T-helper 1 cell treated with Interleukin-12 subunit alpha and Interleukin-12 subunit beta and Interleukin-4 antibody, amounts not matched to agents 30 μg/mL and 1 μg/mL, for 36 hours (primary cell): Measurements from ENCODE around the gene POLR2H.

Experiments used
- H3K27ac Mint-ChIP-seq: one replicate; pipeline ENCODE4 v1.8.0; 2021; ENCODE audit warnings: mild to moderate bottlenecking, mixed read lengths
- H3K27me3 Mint-ChIP-seq: one replicate; pipeline ENCODE4 v1.8.0; 2021; ENCODE audit warnings: low read depth, mixed read lengths
- H3K36me3 Mint-ChIP-seq: one replicate; pipeline ENCODE4 v1.8.0; 2021; ENCODE audit warnings: low read depth, mixed read lengths
- H3K4me1 Mint-ChIP-seq: one replicate; pipeline ENCODE4 v1.8.0; 2021; ENCODE audit warnings: low read depth, mixed read lengths
- H3K4me3 Mint-ChIP-seq: one replicate; pipeline ENCODE4 v1.8.0; 2021; ENCODE audit warnings: mild to moderate bottlenecking, moderate library complexity, mixed read lengths
- H3K9me3 Mint-ChIP-seq: one replicate; pipeline ENCODE4 v1.8.0; 2021; ENCODE audit warnings: mixed read lengths

The POLR2H gene

DNA sequence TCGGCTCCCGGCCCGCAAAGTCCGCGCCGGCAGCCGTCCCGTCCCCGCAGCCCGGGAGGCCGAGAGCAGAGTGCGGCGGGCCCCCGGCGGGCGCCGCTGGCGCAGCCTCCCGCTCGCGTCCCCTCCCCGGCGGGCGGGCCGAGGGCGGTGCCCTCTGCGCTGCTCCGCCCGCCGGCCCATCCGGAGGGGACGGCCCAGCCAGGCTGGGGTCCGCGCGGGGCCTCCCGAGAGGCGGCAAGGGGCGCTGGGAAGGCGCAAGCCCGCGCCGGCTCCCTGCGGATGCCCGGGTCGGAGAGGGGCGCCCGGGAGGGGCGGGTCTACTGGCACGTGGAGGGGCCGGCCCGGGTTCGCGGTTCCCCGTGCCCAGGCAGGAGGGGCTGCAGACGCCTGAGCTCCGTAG lies at the start of gene POLR2H, which contains the start of gene CLCN2:
POLR2H (plus strand) TSS at position 179 of the 400 bp plus-strand sequence. CDS start 1,783 bp downstream, outside the sequence.
CLCN2 (minus strand) TSS at position 74 of the 400 bp plus-strand sequence. CDS start 126 bp downstream, outside the sequence.
- peak within 1 kb of the TSS; percentile 94 for H3K27ac Mint-ChIP-seq
- H3K9me3 Mint-ChIP-seq: no peaks in the 10 kb centered on the region
- peaks cover 20% of the 10 kb centered on the region for H3K4me1 Mint-ChIP-seq
- peak within 1 kb of the TSS; percentile 94 for H3K4me3 Mint-ChIP-seq
- peaks cover 9% of the 10 kb centered on the region for H3K27me3 Mint-ChIP-seq
- H3K36me3 Mint-ChIP-seq: peaks cover 18% of the 10 kb centered on the region

DNA sequence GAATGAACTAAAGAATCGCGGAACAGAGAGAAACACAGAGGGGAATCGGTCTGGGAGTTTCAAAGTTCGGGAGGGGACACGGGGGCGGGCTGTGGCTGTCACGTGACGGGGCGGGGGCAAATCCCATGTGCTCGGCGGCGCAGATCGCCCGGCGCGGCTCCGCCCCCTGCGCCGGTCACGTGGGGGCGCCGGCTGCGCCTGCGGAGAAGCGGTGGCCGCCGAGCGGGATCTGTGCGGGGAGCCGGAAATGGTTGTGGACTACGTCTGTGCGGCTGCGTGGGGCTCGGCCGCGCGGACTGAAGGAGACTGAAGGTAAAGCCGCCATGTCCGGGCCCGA lies 47.2 kb upstream of the POLR2H start, which contains the start of gene EIF4G1:
EIF4G1 (plus strand) TSS at position 244 of the 337 bp plus-strand sequence. CDS start 1,191 bp downstream, outside the sequence.
- Mint-ChIP-seq H3K4me1 (peaks cover 24% of the 10 kb centered on the region), H3K27me3 (no peaks in the 10 kb centered on the region), H3K9me3 (no peaks in the 10 kb centered on the region), H3K4me3 (peak within 1 kb of the TSS; percentile 88), H3K36me3 (peaks cover 21% of the 10 kb centered on the region), H3K27ac (peak within 1 kb of the TSS; percentile 83)

DNA sequence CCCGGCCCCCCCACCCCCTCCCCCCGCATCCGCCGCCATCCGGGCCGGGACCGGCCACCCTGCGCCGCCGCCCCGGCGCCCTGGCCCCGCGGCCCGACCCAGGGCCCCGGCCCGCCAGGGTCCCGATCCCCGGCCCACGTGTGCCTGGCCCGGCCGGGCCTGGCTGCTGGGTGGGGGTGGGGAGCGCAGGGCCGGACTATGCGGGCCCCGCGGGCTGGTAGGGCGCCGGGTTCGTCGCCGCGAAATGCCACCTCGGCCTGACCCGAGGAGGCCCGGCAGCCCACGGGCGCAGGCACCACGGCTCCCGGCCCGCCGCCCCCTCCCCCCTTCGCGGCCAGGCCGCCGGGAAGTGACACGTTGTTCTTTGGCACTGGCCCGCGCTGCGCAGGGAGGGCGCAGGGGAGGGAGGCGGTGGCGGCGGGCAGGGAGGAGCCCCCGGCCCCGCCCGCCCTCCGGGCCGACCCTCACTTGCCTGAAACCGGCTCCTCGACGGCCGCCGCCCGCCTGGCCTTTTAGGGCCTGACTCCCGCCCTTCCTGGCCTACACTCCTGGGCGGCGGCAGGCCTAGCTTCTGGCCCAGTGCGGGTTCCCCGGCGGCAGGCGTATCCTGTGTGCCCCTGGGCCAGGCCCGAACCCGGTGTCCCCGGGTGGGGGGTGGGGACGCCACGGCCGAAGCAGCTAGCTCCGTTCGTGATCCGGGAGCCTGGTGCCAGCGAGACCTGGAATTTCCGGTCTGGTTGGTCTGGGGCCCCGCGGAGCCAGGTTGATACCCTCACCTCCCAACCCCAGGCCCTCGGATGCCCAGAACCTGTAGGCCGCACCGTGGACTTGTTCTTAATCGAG lies 46.6 kb upstream of the POLR2H start:
- H3K36me3 Mint-ChIP-seq: peaks cover 20% of the 10 kb centered on the region
- no peaks in the 10 kb centered on the region for H3K9me3 Mint-ChIP-seq
- H3K27ac Mint-ChIP-seq: peak overlapping the region; percentile 83
- H3K4me3 Mint-ChIP-seq: peak overlapping the region; percentile 88
- no peaks in the 10 kb centered on the region for H3K27me3 Mint-ChIP-seq
- peaks cover 26% of the 10 kb centered on the region for H3K4me1 Mint-ChIP-seq

DNA sequence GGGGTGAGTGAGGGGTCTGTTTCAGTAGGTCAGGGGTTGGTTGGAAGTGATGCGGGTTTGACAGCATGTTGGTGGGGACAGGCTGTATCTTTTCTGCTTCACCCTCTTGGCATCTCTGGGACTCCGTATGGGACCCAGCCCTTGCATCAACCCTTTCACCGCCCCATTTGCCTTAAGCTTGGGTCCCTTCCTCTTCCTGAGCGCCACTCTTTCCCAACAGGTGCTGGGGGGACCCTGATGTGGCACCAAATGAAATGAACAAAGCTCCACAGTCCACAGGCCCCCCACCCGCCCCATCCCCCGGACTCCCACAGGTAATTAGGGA lies 46.0 kb upstream of the POLR2H start:
- peaks cover 26% of the 10 kb centered on the region for H3K4me1 Mint-ChIP-seq
- H3K4me3 Mint-ChIP-seq: peak overlapping the region; percentile 85
- peaks cover 18% of the 10 kb centered on the region for H3K36me3 Mint-ChIP-seq
- H3K27ac Mint-ChIP-seq: peak overlapping the region; percentile 83
- no peaks in the 10 kb centered on the region for H3K9me3 Mint-ChIP-seq
- no peaks in the 10 kb centered on the region for H3K27me3 Mint-ChIP-seq

DNA sequence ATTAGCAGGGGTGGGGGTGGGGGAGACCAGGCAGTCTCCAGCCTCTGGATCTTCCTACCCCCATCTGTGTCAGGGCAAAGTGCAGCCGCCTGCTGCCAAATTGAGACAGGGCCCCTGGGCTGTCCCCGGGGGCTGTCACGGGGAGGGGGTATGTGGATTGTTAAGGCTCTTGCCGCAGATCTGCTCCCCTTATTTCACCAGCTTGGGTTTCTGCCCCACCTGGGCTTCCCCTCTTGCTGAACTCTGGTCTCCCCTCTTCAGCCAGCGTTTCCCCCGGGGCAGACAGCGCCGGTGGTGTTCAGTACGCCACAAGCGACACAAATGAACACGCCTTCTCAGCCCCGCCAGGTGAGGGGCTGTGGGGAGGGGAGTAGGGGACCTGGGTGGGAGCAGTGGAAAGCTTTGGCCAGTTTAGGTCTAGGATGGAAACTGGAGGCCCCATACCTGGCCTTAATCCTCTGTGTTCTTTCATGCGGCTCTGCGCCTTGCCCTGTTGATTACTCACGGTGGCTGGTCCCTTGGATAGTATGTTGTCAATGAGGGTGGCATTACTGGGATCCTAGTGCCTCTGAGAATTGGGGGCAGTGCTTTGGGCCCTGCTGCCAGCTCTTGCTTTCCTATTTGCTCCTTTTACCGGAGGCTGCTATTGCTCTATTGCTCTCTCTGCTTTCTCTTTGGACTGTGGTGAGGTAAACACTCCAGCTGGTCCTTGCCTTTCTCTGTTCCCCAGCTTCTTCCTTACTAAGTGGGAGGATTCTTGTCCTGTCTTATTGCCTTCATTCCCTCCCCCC lies 45.4 kb upstream of the POLR2H start:
- Mint-ChIP-seq H3K4me3 (peak overlapping the region; percentile 85), H3K9me3 (no peaks in the 10 kb centered on the region), H3K4me1 (peaks cover 26% of the 10 kb centered on the region), H3K27me3 (no peaks in the 10 kb centered on the region), H3K27ac (peak overlapping the region; percentile 83), H3K36me3 (peaks cover 23% of the 10 kb centered on the region)

DNA sequence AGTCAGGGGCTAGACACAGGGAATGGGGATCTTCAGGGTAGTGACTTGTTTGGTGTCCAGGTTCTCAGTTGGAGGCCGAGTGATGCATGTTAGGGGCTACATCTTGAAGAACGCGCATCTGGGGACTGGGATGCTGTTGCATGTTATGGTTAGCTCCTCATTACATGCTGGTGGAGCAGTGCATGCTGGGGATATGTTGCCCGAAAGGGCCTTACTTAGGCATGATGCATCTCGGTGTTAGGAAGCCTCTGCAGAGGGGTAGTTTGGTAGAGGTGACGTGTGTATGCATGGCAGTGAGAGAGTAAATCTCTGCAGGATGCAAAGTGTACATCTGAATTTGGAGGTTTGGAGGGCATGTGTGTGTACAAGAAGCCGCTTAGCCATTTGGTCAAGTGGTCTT lies 44.7 kb upstream of the POLR2H start:
- no peaks in the 10 kb centered on the region for H3K9me3 Mint-ChIP-seq
- H3K36me3 Mint-ChIP-seq: peaks cover 31% of the 10 kb centered on the region
- H3K27me3 Mint-ChIP-seq: no peaks in the 10 kb centered on the region
- peak overlapping the region; percentile 85 for H3K4me3 Mint-ChIP-seq
- H3K4me1 Mint-ChIP-seq: peaks cover 26% of the 10 kb centered on the region
- H3K27ac Mint-ChIP-seq: peak overlapping the region; percentile 83

DNA sequence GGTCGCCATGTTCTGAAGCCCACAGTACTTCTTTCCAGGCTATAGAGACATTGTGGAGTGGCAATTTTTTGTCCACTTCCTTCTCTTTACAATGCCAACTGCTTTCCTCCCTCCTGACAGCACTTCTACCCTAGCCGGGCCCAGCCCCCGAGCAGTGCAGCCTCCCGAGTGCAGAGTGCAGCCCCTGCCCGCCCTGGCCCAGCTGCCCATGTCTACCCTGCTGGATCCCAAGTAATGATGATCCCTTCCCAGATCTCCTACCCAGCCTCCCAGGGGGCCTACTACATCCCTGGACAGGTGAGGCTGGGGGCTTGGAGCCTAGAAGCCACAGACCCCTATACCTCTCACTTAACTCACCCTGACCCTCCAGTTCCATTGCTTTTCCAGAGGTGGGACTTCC lies 44.3 kb upstream of the POLR2H start:
- Mint-ChIP-seq H3K27ac (peak overlapping the region; percentile 62), H3K4me3 (peak overlapping the region; percentile 30), H3K4me1 (peaks cover 26% of the 10 kb centered on the region), H3K9me3 (no peaks in the 10 kb centered on the region), H3K27me3 (no peaks in the 10 kb centered on the region), H3K36me3 (peaks cover 31% of the 10 kb centered on the region)

DNA sequence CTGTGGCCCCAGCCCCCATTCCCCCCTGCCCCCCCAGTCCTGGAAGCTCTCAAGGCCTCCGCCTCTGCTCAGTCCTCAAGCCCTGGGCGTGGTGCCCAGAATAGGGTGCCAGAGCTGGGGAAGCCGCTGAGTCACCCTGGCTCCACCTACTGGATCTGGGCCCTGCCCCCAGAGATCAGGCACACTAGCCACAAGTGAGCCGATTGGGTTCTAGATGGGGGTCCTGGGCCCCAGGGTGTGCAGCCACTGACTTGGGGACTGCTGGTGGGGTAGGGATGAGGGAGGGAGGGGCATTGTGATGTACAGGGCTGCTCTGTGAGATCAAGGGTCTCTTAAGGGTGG lies 41.4 kb upstream of the POLR2H start:
- H3K4me3 Mint-ChIP-seq: no peak overlapping the region
- no peaks in the 10 kb centered on the region for H3K27me3 Mint-ChIP-seq
- H3K9me3 Mint-ChIP-seq: no peaks in the 10 kb centered on the region
- no peak overlapping the region for H3K27ac Mint-ChIP-seq
- peaks cover 25% of the 10 kb centered on the region for H3K4me1 Mint-ChIP-seq
- H3K36me3 Mint-ChIP-seq: peaks cover 53% of the 10 kb centered on the region

DNA sequence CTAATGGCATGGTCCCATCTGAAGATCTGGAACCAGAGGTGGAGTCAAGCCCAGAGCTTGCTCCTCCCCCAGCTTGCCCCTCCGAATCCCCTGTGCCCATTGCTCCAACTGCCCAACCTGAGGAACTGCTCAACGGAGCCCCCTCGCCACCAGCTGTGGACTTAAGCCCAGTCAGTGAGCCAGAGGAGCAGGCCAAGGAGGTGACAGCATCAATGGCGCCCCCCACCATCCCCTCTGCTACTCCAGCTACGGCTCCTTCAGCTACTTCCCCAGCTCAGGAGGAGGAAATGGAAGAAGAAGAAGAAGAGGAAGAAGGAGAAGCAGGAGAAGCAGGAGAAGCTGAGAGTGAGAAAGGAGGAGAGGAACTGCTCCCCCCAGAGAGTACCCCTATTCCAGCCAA lies 39.8 kb upstream of the POLR2H start:
- Mint-ChIP-seq H3K4me1 (peaks cover 21% of the 10 kb centered on the region), H3K36me3 (peaks cover 62% of the 10 kb centered on the region), H3K9me3 (no peaks in the 10 kb centered on the region), H3K27me3 (no peaks in the 10 kb centered on the region), H3K4me3 (no peak overlapping the region), H3K27ac (no peak overlapping the region)

DNA sequence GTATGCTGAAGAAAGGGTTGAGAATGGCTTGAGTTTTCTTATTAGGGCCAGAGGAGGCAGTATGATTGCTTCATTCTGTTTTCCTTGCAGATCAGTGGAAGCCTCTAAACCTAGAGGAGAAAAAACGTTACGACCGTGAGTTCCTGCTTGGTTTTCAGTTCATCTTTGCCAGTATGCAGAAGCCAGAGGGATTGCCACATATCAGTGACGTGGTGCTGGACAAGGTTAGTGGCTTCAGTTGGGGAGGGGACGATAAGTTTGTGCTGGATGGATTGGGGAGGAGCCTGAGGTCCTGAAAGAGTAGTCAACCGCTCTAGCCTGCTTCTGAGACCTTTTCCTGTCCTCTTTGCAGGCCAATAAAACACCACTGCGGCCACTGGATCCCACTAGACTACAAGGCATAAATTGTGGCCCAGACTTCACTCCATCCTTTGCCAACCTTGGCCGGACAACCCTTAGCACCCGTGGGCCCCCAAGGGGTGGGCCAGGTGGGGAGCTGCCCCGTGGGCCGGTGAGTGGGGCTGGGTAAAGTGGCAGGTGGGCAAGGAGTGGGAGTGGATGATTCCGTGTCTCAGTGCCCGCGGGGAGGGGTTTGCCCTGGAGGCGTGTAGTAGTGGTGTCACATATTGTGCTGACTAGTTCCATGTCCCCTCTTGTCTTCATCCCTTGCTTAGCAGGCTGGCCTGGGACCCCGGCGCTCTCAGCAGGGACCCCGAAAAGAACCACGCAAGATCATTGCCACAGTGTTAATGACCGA lies 38.6 kb upstream of the POLR2H start:
- Mint-ChIP-seq H3K27ac (no peak overlapping the region), H3K4me3 (no peak overlapping the region), H3K9me3 (no peaks in the 10 kb centered on the region), H3K27me3 (no peaks in the 10 kb centered on the region), H3K36me3 (peaks cover 63% of the 10 kb centered on the region), H3K4me1 (peaks cover 9% of the 10 kb centered on the region)

DNA sequence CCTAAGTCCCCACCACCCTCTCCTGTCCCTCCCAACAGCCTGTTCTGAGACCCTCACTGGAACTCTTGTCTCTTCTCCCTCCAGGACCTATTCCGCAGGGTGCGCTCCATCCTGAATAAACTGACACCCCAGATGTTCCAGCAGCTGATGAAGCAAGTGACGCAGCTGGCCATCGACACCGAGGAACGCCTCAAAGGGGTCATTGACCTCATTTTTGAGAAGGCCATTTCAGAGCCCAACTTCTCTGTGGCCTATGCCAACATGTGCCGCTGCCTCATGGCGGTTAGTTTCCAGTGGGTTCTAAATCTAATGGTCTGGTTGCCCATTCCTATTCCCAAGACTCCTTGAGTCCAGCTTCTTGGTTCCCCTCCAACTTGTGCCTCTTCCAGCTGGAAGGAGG lies 37.8 kb upstream of the POLR2H start:
- Mint-ChIP-seq H3K27ac (no peak overlapping the region), H3K36me3 (peaks cover 65% of the 10 kb centered on the region)

DNA sequence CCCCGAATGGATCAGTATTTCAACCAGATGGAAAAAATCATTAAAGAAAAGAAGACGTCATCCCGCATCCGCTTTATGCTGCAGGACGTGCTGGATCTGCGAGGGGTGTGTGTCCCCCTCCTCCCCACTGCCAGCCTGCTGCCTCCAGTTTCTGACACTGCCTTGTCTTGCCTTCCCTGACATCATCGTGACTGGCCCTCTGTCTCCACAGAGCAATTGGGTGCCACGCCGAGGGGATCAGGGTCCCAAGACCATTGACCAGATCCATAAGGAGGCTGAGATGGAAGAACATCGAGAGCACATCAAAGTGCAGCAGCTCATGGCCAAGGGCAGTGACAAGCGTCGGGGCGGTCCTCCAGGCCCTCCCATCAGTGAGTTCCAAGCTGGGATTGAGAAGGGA lies 36.2 kb upstream of the POLR2H start:
- H3K36me3 Mint-ChIP-seq: peaks cover 74% of the 10 kb centered on the region
- no peaks in the 10 kb centered on the region for H3K27me3 Mint-ChIP-seq
- H3K27ac Mint-ChIP-seq: no peak overlapping the region
- H3K4me1 Mint-ChIP-seq: peaks cover 1% of the 10 kb centered on the region
- H3K9me3 Mint-ChIP-seq: no peaks in the 10 kb centered on the region
- no peak overlapping the region for H3K4me3 Mint-ChIP-seq

More for the DNA sequence above, 37.8 kb upstream of the POLR2H start:
- peaks cover 6% of the 10 kb centered on the region for H3K4me1 Mint-ChIP-seq
- no peak overlapping the region for H3K4me3 Mint-ChIP-seq
- no peaks in the 10 kb centered on the region for H3K9me3 Mint-ChIP-seq
- H3K27me3 Mint-ChIP-seq: no peaks in the 10 kb centered on the region

DNA sequence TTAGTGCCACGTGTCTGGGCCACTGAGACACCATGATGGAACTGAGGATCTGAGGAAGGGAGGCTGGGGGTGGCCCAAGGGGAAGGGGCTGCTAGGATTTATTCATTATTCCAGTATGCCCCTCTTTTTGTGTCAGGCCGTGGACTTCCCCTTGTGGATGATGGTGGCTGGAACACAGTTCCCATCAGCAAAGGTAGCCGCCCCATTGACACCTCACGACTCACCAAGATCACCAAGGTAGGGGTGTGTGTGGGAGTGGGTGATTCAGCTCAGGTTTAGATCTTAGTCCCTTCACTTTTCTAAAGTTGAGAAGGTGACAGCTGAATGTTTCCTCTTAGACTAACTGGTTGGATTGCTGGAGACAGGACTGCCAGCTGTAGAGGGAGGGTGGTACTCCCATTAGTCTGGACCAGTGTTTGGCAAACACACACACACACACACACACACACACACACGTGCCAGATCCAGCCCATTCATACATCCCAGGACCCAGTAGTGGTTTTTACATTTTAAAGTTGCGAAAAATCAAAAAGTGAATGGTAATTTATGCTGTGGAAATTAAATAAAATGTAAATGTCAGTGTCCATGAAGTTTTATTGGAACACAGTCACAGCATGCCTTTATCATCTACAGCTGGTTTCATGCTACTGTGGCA lies 35.7 kb upstream of the POLR2H start:
- H3K36me3 Mint-ChIP-seq: peaks cover 75% of the 10 kb centered on the region
- no peak overlapping the region for H3K4me3 Mint-ChIP-seq
- peaks cover 1% of the 10 kb centered on the region for H3K4me1 Mint-ChIP-seq
- no peaks in the 10 kb centered on the region for H3K9me3 Mint-ChIP-seq
- no peak overlapping the region for H3K27ac Mint-ChIP-seq
- H3K27me3 Mint-ChIP-seq: no peaks in the 10 kb centered on the region

DNA sequence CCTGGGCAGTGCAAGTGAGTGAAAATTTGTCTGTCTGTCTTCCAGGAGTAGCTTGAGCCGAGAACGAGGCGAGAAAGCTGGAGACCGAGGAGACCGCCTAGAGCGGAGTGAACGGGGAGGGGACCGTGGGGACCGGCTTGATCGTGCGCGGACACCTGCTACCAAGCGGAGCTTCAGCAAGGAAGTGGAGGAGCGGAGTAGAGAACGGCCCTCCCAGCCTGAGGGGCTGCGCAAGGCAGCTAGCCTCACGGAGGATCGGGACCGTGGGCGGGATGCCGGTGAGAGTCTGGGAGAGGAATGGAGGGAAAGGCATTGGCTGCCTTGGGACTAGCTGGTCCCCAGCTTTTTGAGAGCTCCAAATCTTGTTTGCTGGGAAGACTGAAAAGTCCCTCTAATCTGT lies 34.3 kb upstream of the POLR2H start:
- H3K9me3 Mint-ChIP-seq: no peaks in the 10 kb centered on the region
- H3K4me3 Mint-ChIP-seq: no peak overlapping the region
- H3K4me1 Mint-ChIP-seq: peaks cover 2% of the 10 kb centered on the region
- H3K27me3 Mint-ChIP-seq: no peaks in the 10 kb centered on the region
- peaks cover 79% of the 10 kb centered on the region for H3K36me3 Mint-ChIP-seq
- H3K27ac Mint-ChIP-seq: no peak overlapping the region
